DOHH2 (cell line): ENCODE data around the gene TAL2.

ENCODE experiments used
- H3F3A ChIP-seq: fragments of 200-600 bp; sonication (generic), shearing (Covaris generic); 2 replicates; pipeline ENCODE4 v1.6.0; 2016; ENCODE audit warnings: antibody characterized with exemption, mild to moderate bottlenecking; ENCODE audit not compliant: control insufficient read depth, insufficient read depth
- H3K27ac ChIP-seq: fragments of 200-600 bp; sonication (generic); 2 replicates; pipeline ENCODE4 v1.5.1; 2014; ENCODE audit warnings: low read depth, mild to moderate bottlenecking, low read length, moderate library complexity
- H3K27me3 ChIP-seq: fragments of 200-600 bp; sonication (generic); 2 replicates; pipeline ENCODE4 v1.6.1; 2014; ENCODE audit warnings: mild to moderate bottlenecking, low read length, mixed read lengths; ENCODE audit not compliant: control insufficient read depth
- H3K36me3 ChIP-seq: fragments of 200-600 bp; sonication (generic); 2 replicates; pipeline ENCODE4 v1.6.1; 2014; ENCODE audit warnings: mild to moderate bottlenecking, low read length, moderate library complexity, mixed read lengths; ENCODE audit not compliant: control insufficient read depth
- H3K4me1 ChIP-seq: fragments of 200-600 bp; sonication (generic); 2 replicates; pipeline ENCODE4 v1.6.1; 2014; ENCODE audit warnings: mild to moderate bottlenecking, low read length, mixed read lengths; ENCODE audit not compliant: control insufficient read depth
- H3K4me2 ChIP-seq: fragments of 200-600 bp; sonication (generic); 2 replicates; pipeline ENCODE4 v1.6.0; 2014; ENCODE audit warnings: mild to moderate bottlenecking, low read length, moderate library complexity
- H3K4me3 ChIP-seq: fragments of 200-600 bp; sonication (generic); 2 replicates; pipeline ENCODE4 v1.5.1; 2014; ENCODE audit warnings: mild to moderate bottlenecking, low read length, mixed read lengths
- H3K79me2 ChIP-seq: fragments of 200-600 bp; sonication (generic); 2 replicates; pipeline ENCODE4 v1.6.1; 2014; ENCODE audit warnings: mild to moderate bottlenecking, low read length, mixed read lengths; ENCODE audit not compliant: control insufficient read depth
- H3K9me2 ChIP-seq: fragments of 200-600 bp; sonication (generic); replicated peaks from 2 replicates; pipeline ENCODE4 v1.6.1; 2014; ENCODE audit warnings: mild to moderate bottlenecking, low read length, mixed read lengths; ENCODE audit not compliant: control insufficient read depth
- H3K9me3 ChIP-seq: fragments of 200-600 bp; sonication (generic); 2 replicates; pipeline ENCODE4 v1.6.1; 2014; ENCODE audit warnings: antibody characterized with exemption, low read length, mixed read lengths; ENCODE audit not compliant: control insufficient read depth, insufficient read depth
- H4K20me1 ChIP-seq: fragments of 200-600 bp; sonication (generic); 2 replicates; pipeline ENCODE4 v1.6.0; 2014; ENCODE audit warnings: low read depth, mild to moderate bottlenecking, antibody characterized with exemption, low read length, moderate library complexity; ENCODE audit not compliant: control insufficient read depth, insufficient read depth
- CTCF ChIP-seq: fragments of 200-600 bp; sonication (generic); IDR thresholded peaks from one replicate; pipeline ENCODE4 v1.5.1; 2014; ENCODE audit warnings: antibody characterized with exemption, mild to moderate bottlenecking, low read depth, low read length; ENCODE audit not compliant: poor library complexity, severe bottlenecking
- EZH2phosphoT487 ChIP-seq: fragments of 200-600 bp; sonication (generic); IDR thresholded peaks from 2 replicates; pipeline ENCODE4 v1.6.1; 2017; ENCODE audit warnings: borderline replicate concordance, mild to moderate bottlenecking, antibody characterized with exemption, low read length, moderate library complexity, mixed read lengths

The TAL2 gene

GRCh38 chr9:105694848-105695581, 32.8 kb downstream of the TAL2 start:
- Histone ChIP-seq H3K27me3 (0 out of 2 replicates have a peak, but pooled peaks cover 4% of the 10 kb centered on the region), H3K4me3 (peak overlapping the region; percentile 87), H4K20me1 (no peaks in the 10 kb centered on the region), H3K9me3 (no peaks in the 10 kb centered on the region), H3F3A (no peaks in the 10 kb centered on the region), H3K9me2 (no peaks in the 10 kb centered on the region), H3K36me3 (no peaks in the 10 kb centered on the region), H3K27ac (no peak overlapping the region), H3K4me1 (peaks cover 26% of the 10 kb centered on the region), H3K4me2 (peak overlapping the region; percentile 98), H3K79me2 (peaks cover 49% of the 10 kb centered on the region)
- TF ChIP-seq EZH2phosphoT487 (no peak), CTCF (peak; percentile 10)

GRCh38 chr9:105696219-105696793, 34.0 kb downstream of the TAL2 start:
- Histone ChIP-seq H3K27ac (no peak overlapping the region), H3K27me3 (0 out of 2 replicates have a peak, but pooled peaks cover 4% of the 10 kb centered on the region), H4K20me1 (no peaks in the 10 kb centered on the region), H3K9me2 (no peaks in the 10 kb centered on the region), H3F3A (no peaks in the 10 kb centered on the region), H3K4me3 (no peak overlapping the region), H3K4me2 (peak overlapping the region; percentile 98; the same call in 1 of the 2 replicates), H3K79me2 (peaks cover 62% of the 10 kb centered on the region), H3K9me3 (no peaks in the 10 kb centered on the region), H3K4me1 (peaks cover 39% of the 10 kb centered on the region), H3K36me3 (no peaks in the 10 kb centered on the region)
- TF ChIP-seq EZH2phosphoT487 = no peak
- no peak for TF ChIP-seq CTCF

GRCh38 chr9:105697871-105698270, 35.6 kb downstream of the TAL2 start:
- Histone ChIP-seq H3K9me2 (no peaks in the 10 kb centered on the region), H3K27ac (no peak overlapping the region), H3K36me3 (no peaks in the 10 kb centered on the region), H3K27me3 (no peaks in the 10 kb centered on the region), H3K4me2 (no peak overlapping the region), H3K4me3 (no peak overlapping the region), H3K79me2 (peaks cover 74% of the 10 kb centered on the region), H4K20me1 (no peaks in the 10 kb centered on the region), H3F3A (no peaks in the 10 kb centered on the region), H3K9me3 (no peaks in the 10 kb centered on the region), H3K4me1 (peaks cover 42% of the 10 kb centered on the region)
- TF ChIP-seq CTCF (no peak), EZH2phosphoT487 (no peak)
